DND-41 (cell line): Measurements from ENCODE around the gene E2F2.

Experiments used
- ATAC-seq: fragments of 200-7000 bp; cut with Tn5 transposase; 3 replicates; pipeline ENCODE4 v1.9.1; 2021; ENCODE audit warnings: low read depth; ENCODE audit not compliant: insufficient read depth
- DNase-seq: peaks from one replicate; pipeline ENCODE4 v3.0.0-alpha.2; 2020
- H2AFZ ChIP-seq: 2 replicates; pipeline ENCODE4 v1.6.0; 2012; ENCODE audit warnings: low read depth, low read length
- H3K27ac ChIP-seq: 2 replicates; pipeline ENCODE4 v1.5.1; 2012; ENCODE audit warnings: low read length, inconsistent platforms
- H3K27me3 ChIP-seq: fragments of 200-600 bp; sonication (generic); 2 replicates; pipeline ENCODE4 v1.6.0; 2012; ENCODE audit warnings: low read length, mild to moderate bottlenecking, inconsistent platforms; ENCODE audit not compliant: insufficient read depth, poor library complexity
- H3K36me3 ChIP-seq: 2 replicates; pipeline ENCODE4 v1.5.1; 2012; ENCODE audit warnings: low read length, inconsistent platforms; ENCODE audit not compliant: insufficient read depth
- H3K4me1 ChIP-seq: 2 replicates; pipeline ENCODE4 v1.5.1; 2012; ENCODE audit warnings: mild to moderate bottlenecking, low read length; ENCODE audit not compliant: insufficient read depth
- H3K4me2 ChIP-seq: 2 replicates; pipeline ENCODE4 v1.6.0; 2012; ENCODE audit warnings: mild to moderate bottlenecking, moderate library complexity, low read length, inconsistent platforms; ENCODE audit not compliant: insufficient read depth
- H3K4me3 ChIP-seq, 2 experiments: fragments of 200-600 bp in 1 of 2; shearing (Covaris generic) in 1 of 2; 2 replicates each; pipeline ENCODE4 v1.5.1; 2012 to 2016; ENCODE audit warnings: inconsistent platforms in 2 of 2, low read length in 2 of 2, mild to moderate bottlenecking in 2 of 2, low read depth in 1 of 2, moderate library complexity in 1 of 2
- H3K79me2 ChIP-seq: 2 replicates; pipeline ENCODE4 v1.6.0; 2012; ENCODE audit warnings: low read length, inconsistent platforms; ENCODE audit not compliant: insufficient read depth
- H3K9ac ChIP-seq: 2 replicates; pipeline ENCODE4 v1.6.0; 2012; ENCODE audit warnings: low read depth, mild to moderate bottlenecking, inconsistent platforms, low read length, moderate library complexity
- H3K9me3 ChIP-seq: 2 replicates; pipeline ENCODE4 v1.5.1; 2012; ENCODE audit warnings: low read length, moderate library complexity, mild to moderate bottlenecking, inconsistent platforms; ENCODE audit not compliant: insufficient read depth, severe bottlenecking
- H4K20me1 ChIP-seq: 2 replicates; pipeline ENCODE4 v1.6.0; 2012; ENCODE audit warnings: low read length; ENCODE audit not compliant: insufficient read depth
- CTCF ChIP-seq: IDR thresholded peaks from 2 replicates; pipeline ENCODE4 v1.5.1; 2012; ENCODE audit warnings: borderline replicate concordance, low read length, moderate library complexity, mild to moderate bottlenecking; ENCODE audit not compliant: poor library complexity, severe bottlenecking; ENCODE audit errors: extremely low read depth
- EZH2 ChIP-seq: IDR thresholded peaks from 3 replicates; pipeline ENCODE4 v1.6.1; 2012; ENCODE audit warnings: borderline replicate concordance, low read depth, mild to moderate bottlenecking, moderate library complexity, low read length, inconsistent platforms; ENCODE audit not compliant: severe bottlenecking

The E2F2 gene

GRCh38 chr1:23481026-23481597, 49.9 kb downstream of the E2F2 start:
- Histone ChIP-seq H3K9me3 (no peaks in the 10 kb centered on the region), H3K36me3 (no peaks in the 10 kb centered on the region), H3K9ac (no peak overlapping the region), H4K20me1 (no peaks in the 10 kb centered on the region; the same call in 1 of the 2 replicates), H3K79me2 (no peaks in the 10 kb centered on the region), H3K4me1 (peaks cover 15% of the 10 kb centered on the region), H3K4me3 (no peak overlapping the region), H3K4me2 (no peak overlapping the region), H3K27ac (no peak overlapping the region), H3K27me3 (peaks cover 22% of the 10 kb centered on the region), H2AFZ (no peak overlapping the region)
- ATAC-seq (no peak), DNase-seq (no peak)
- TF ChIP-seq CTCF (no peak), EZH2 (no peak)

GRCh38 chr1:23480187-23481025, 50.6 kb downstream of the E2F2 start:
- no peak for TF ChIP-seq CTCF
- no peak for TF ChIP-seq EZH2
- Histone ChIP-seq H3K27me3 (peaks cover 20% of the 10 kb centered on the region), H3K79me2 (no peaks in the 10 kb centered on the region), H3K4me1 (peaks cover 15% of the 10 kb centered on the region), H4K20me1 (no peaks in the 10 kb centered on the region; the same call in 1 of the 2 replicates), H3K27ac (no peak overlapping the region), H2AFZ (no peak overlapping the region), H3K36me3 (no peaks in the 10 kb centered on the region), H3K4me3 (no peak overlapping the region), H3K9ac (no peak overlapping the region), H3K4me2 (no peak overlapping the region), H3K9me3 (no peaks in the 10 kb centered on the region)
- ATAC-seq (no peak), DNase-seq (no peak)

DNA sequence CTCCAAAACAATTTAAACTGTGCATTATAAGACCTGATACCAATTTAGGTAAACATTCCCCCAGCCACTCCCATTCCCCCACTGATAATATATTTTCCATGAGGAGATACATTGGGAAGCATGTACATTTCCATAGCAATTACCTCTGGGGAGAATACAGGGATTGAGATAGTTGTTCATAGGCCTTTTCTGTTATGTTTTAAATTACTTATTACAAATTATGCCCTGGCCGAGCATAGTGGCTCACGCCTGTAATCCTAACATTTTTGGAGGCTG, 51.4 kb downstream of the E2F2 start:
- Histone ChIP-seq H2AFZ (no peak overlapping the region), H3K4me3 (no peak overlapping the region), H4K20me1 (no peaks in the 10 kb centered on the region; the same call in 1 of the 2 replicates), H3K36me3 (no peaks in the 10 kb centered on the region), H3K27me3 (peaks cover 20% of the 10 kb centered on the region), H3K27ac (no peak overlapping the region), H3K9ac (no peak overlapping the region), H3K9me3 (no peaks in the 10 kb centered on the region), H3K79me2 (no peaks in the 10 kb centered on the region), H3K4me1 (peaks cover 12% of the 10 kb centered on the region), H3K4me2 (no peak overlapping the region)
- ATAC-seq = no peak
- no peak for DNase-seq
- no peak for TF ChIP-seq CTCF
- no peak for TF ChIP-seq EZH2
